Caco-2 (cell line): ENCODE results near the gene ZNF680. TPM values are rescaled to one million over a fixed set of nuclear protein-coding genes. Genes with fewer than 3 reads are reported as not detected.

ENCODE experiments used
- BruUV-seq: library from RNA; stranded (reverse); fragments of 400-500 nt; replicated peaks from 2 replicates; lab custom pipeline; 2021; lab: Mats Ljungman, UMichigan
- CTCF ChIA-PET: fragments of 300-600 bp; sonication (Branson Sonifier 250); formaldehyde crosslinking; loops from one replicate; lab custom pipeline; 2022; ENCODE audit warnings: antibody characterized with exemption; lab: Charles Lee
- POLR2A ChIA-PET: fragments of 300-600 bp; sonication (Branson Sonifier 250); formaldehyde crosslinking; loops from one replicate; lab custom pipeline; 2022; ENCODE audit warnings: antibody characterized with exemption; lab: Charles Lee
- DNase-seq, 2 experiments: peaks; one replicate each; pipeline versions ENCODE4 v3.0.0 to v3.0.0-alpha.2; 2020 to 2022
- H3K27me3 ChIP-seq: replicated peaks from 2 replicates; pipeline ENCODE4 v1.6.0; 2011; ENCODE audit warnings: low read length; ENCODE audit not compliant: control insufficient read depth, insufficient read depth
- H3K36me3 ChIP-seq: 2 replicates; pipeline ENCODE4 v1.5.1; 2011; ENCODE audit warnings: low read length; ENCODE audit not compliant: control insufficient read depth, insufficient read depth
- H3K4me1 ChIP-seq: fragments of 250-450 bp; sonication (Bioruptor Pico); 2 replicates; pipeline ENCODE4 v1.5.1; 2020; ENCODE audit warnings: mild to moderate bottlenecking
- H3K4me3 ChIP-seq: 2 replicates; pipeline ENCODE4 v1.5.1; 2011; ENCODE audit warnings: low read depth, mild to moderate bottlenecking, control low read depth, low read length
- H3K9me3 ChIP-seq: fragments of 250-450 bp; sonication (Bioruptor Pico); 2 replicates; pipeline ENCODE4 v1.5.1; 2020; ENCODE audit warnings: mild to moderate bottlenecking, moderate library complexity
- H3K27ac Mint-ChIP-seq: one replicate; pipeline ENCODE4 v1.8.0; 2022; ENCODE audit warnings: mixed read lengths; ENCODE audit not compliant: unreplicated experiment
- H3K27me3 Mint-ChIP-seq: one replicate; pipeline ENCODE4 v1.8.0; 2022; ENCODE audit warnings: mixed read lengths; ENCODE audit not compliant: insufficient read depth, unreplicated experiment
- H3K36me3 Mint-ChIP-seq: one replicate; pipeline ENCODE4 v1.8.0; 2022; ENCODE audit warnings: mild to moderate bottlenecking, mixed read lengths; ENCODE audit not compliant: insufficient read depth, unreplicated experiment
- H3K4me1 Mint-ChIP-seq: one replicate; pipeline ENCODE4 v1.8.0; 2022; ENCODE audit warnings: low read depth, mixed read lengths; ENCODE audit not compliant: unreplicated experiment
- H3K4me3 Mint-ChIP-seq: one replicate; pipeline ENCODE4 v1.8.0; 2022; ENCODE audit warnings: mild to moderate bottlenecking, moderate library complexity, mixed read lengths; ENCODE audit not compliant: unreplicated experiment
- H3K9me3 Mint-ChIP-seq: one replicate; pipeline ENCODE4 v1.8.0; 2022; ENCODE audit warnings: mixed read lengths; ENCODE audit not compliant: unreplicated experiment
- intact Hi-C: fragments of 100-400 bp; cut with micrococcal nuclease; formaldehyde crosslinking; loops from one replicate; pipeline ENCODE4 v1.10.0; 2022; ENCODE audit not compliant: unreplicated experiment
- total RNA-seq: library from RNA; stranded (reverse); gene quantifications from 2 replicates; pipeline ENCODE4 v1.2.3, GENCODE V29; 2022
- TF ChIP-seq, protein P1 (sequence below), 2 experiments: fragments of 200-600 bp in 1 of 2; IDR thresholded peaks; 1 replicate in 1 of 2; 2 replicates in 1 of 2; pipeline versions ENCODE4 v1.5.1 to v1.8.0; 2011 to 2022; ENCODE audit warnings: antibody characterized with exemption in 1 of 2, control low read depth in 1 of 2, inconsistent platforms in 1 of 2, low read depth in 1 of 2, low read length in 1 of 2, mild to moderate bottlenecking in 1 of 2, moderate library complexity in 1 of 2; ENCODE audit not compliant: insufficient read depth in 1 of 2, severe bottlenecking in 1 of 2, unreplicated experiment in 1 of 2

ZNF680 gene
- total RNA-seq, 1 experiment from 2014 or later: 13.1 TPM

DNA sequence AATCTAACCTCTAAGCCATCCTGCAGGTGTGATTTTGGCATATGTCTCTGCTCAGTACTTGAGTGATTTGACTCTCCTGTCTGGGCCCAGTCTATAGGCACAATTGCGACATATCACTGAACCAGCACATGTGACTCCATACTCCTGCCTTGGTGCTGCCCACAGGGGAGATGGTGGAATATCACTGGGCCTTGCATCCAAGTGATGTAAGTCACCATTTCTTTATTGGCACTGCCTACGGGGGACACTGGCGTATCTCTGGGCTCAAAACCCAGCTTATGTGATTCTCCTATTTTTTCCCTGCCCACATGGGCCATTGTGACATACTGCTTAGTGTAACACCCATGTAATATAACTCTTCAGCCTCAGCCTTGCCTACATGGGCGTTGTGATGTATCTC lies 48.1 kb upstream of the ZNF680 start:
- Histone ChIP-seq H3K27me3 (no peaks in the 10 kb centered on the region), H3K4me1 (no peaks in the 10 kb centered on the region), H3K4me3 (no peak overlapping the region), H3K9me3 (no peaks in the 10 kb centered on the region), H3K36me3 (no peaks in the 10 kb centered on the region)
- TF ChIP-seq, protein P1, sequence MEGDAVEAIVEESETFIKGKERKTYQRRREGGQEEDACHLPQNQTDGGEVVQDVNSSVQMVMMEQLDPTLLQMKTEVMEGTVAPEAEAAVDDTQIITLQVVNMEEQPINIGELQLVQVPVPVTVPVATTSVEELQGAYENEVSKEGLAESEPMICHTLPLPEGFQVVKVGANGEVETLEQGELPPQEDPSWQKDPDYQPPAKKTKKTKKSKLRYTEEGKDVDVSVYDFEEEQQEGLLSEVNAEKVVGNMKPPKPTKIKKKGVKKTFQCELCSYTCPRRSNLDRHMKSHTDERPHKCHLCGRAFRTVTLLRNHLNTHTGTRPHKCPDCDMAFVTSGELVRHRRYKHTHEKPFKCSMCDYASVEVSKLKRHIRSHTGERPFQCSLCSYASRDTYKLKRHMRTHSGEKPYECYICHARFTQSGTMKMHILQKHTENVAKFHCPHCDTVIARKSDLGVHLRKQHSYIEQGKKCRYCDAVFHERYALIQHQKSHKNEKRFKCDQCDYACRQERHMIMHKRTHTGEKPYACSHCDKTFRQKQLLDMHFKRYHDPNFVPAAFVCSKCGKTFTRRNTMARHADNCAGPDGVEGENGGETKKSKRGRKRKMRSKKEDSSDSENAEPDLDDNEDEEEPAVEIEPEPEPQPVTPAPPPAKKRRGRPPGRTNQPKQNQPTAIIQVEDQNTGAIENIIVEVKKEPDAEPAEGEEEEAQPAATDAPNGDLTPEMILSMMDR (IDR thresholded peaks at IDR 0.05; ENCODE audit: insufficient read depth in 1 of 2, low read depth in 1 of 2, low read length in 1 of 2, severe bottlenecking in 1 of 2, unreplicated experiment in 1 of 2): no peak
- intact Hi-C loops: no loop called here
- Mint-ChIP-seq H3K4me1 (no peaks in the 10 kb centered on the region), H3K9me3 (peaks cover 9% of the 10 kb centered on the region), H3K36me3 (no peaks in the 10 kb centered on the region), H3K4me3 (no peak overlapping the region), H3K27me3 (no peaks in the 10 kb centered on the region), H3K27ac (no peak overlapping the region)
- no TSS peak for BruUV-seq
- ChIA-PET CTCF (no interaction called here), POLR2A (no interaction called here)
- DNase-seq: no peak

DNA sequence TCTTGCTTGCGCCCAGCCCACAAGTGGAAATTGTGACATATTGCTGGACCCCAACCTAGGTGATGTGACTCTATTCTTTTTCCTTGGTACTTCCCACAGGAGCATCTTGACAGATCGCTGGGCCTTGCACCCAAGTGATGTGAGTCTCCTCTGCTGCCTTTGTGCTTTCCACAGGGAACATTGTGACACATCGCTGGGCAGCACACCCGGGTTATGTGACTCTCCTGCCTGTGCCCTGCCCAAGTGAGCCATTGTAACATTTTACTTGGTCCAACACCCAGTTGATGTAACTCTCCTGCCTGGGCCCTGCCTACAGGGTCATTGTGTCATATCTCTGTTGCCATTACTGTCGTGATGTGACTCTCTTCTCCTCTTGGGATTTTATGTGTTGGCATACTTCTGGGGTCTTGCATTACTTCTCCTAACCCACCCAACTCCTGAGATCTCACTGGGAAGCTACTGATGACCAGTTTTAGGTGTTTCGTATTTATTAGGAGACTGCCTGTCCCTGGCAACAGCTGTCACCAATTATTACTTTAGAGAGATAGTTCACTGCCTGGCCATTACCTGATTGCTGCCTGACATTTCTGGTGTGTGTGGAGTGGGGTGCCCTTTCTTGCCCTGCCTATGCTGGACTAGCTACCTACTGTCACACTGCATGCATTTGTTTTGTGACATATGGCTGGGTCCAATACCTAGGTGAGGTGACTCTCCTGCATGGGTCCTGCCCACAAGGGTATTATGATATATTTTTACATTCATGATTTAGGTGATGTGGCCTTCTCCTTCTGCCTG lies 45.4 kb upstream of the ZNF680 start:
- Mint-ChIP-seq H3K4me1 (no peaks in the 10 kb centered on the region), H3K4me3 (no peak overlapping the region), H3K36me3 (no peaks in the 10 kb centered on the region), H3K9me3 (peaks cover 9% of the 10 kb centered on the region), H3K27ac (no peak overlapping the region), H3K27me3 (no peaks in the 10 kb centered on the region)
- Histone ChIP-seq H3K9me3 (no peaks in the 10 kb centered on the region), H3K4me1 (no peaks in the 10 kb centered on the region), H3K27me3 (no peaks in the 10 kb centered on the region), H3K36me3 (no peaks in the 10 kb centered on the region), H3K4me3 (no peak overlapping the region)
- BruUV-seq: no TSS peak
- intact Hi-C loops: no loop called here
- TF ChIP-seq, protein P1 (IDR thresholded peaks at IDR 0.05; ENCODE audit: insufficient read depth in 1 of 2, low read depth in 1 of 2, low read length in 1 of 2, severe bottlenecking in 1 of 2, unreplicated experiment in 1 of 2): no peak
- ChIA-PET POLR2A (no interaction called here), CTCF (no interaction called here)
- DNase-seq: no peak

DNA sequence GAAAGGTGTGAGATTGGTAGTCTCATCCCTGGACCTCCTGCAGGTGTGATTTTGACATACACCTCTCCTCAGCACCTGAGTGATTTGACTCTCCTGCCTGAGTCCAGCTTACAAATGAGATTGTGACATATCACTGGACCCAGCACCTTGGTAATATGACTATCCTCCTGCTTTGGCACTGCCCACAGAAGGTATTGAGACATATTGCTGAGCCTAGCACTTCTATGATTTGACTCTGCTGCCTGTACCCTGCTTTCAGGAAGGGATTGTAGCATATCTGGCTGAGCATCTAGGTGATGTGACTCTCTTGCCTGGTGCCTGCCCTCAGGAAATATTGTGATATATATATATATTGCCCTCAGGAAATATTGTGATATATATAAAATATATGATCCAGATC lies 43.5 kb upstream of the ZNF680 start:
- H3K9me3 ChIP-seq: no peaks in the 10 kb centered on the region
- H3K4me3 ChIP-seq: no peak overlapping the region
- H3K9me3 Mint-ChIP-seq: peaks cover 9% of the 10 kb centered on the region
- ChIA-PET CTCF (no interaction called here), POLR2A (no interaction called here)
- H3K27ac Mint-ChIP-seq: no peak overlapping the region
- H3K36me3 ChIP-seq: no peaks in the 10 kb centered on the region
- no peaks in the 10 kb centered on the region for H3K36me3 Mint-ChIP-seq
- no peaks in the 10 kb centered on the region for H3K27me3 ChIP-seq
- no TSS peak for BruUV-seq
- no peak for DNase-seq
- intact Hi-C loops: no loop called here
- H3K27me3 Mint-ChIP-seq: no peaks in the 10 kb centered on the region
- TF ChIP-seq, protein P1 (IDR thresholded peaks at IDR 0.05; ENCODE audit: insufficient read depth in 1 of 2, low read depth in 1 of 2, low read length in 1 of 2, severe bottlenecking in 1 of 2, unreplicated experiment in 1 of 2): no peak
- no peaks in the 10 kb centered on the region for H3K4me1 Mint-ChIP-seq
- H3K4me1 ChIP-seq: no peaks in the 10 kb centered on the region
- no peak overlapping the region for H3K4me3 Mint-ChIP-seq
